B cell (primary cell): ENCODE measurements around the gene LCN15.

Source experiments
- CTCF ChIP-seq: fragments of 200-600 bp; IDR thresholded peaks from one replicate; pipeline ENCODE4 v1.8.0; 2022; ENCODE audit warnings: antibody characterized with exemption, mild to moderate bottlenecking
- EZH2 ChIP-seq: IDR thresholded peaks from 2 replicates; pipeline ENCODE4 v1.6.1; 2012; ENCODE audit warnings: borderline replicate concordance, low read depth, mild to moderate bottlenecking, moderate library complexity, low read length; ENCODE audit not compliant: insufficient read depth, poor library complexity, severe bottlenecking

- TF ChIP-seq CTCF: no peak
- no peak for TF ChIP-seq EZH2
These were observed 9.6 kb downstream of the LCN15 start for GRCh38 chr9:136754626-136755301.
